NCI-H524 treated with DMSO at 0.1 percent for 48 hours (cell line): ENCODE measurements around the gene PLXNC1.
A peak's percentile ranks its signal among the peaks of the same experiment; 100 is the strongest.

Experiments
- DNase-seq: peaks from one replicate; lab custom pipeline; 2025; lab: John Stamatoyannopoulos, UW

Gene PLXNC1

GRCh38 chr12:94204499-94205247, 56.3 kb downstream of the PLXNC1 start:
- DNase-seq, result no peak

- no peak for DNase-seq
These were observed 57.4 kb downstream of the PLXNC1 start for GRCh38 chr12:94205822-94206221.

GRCh38 chr12:94206886-94207285, 58.5 kb downstream of the PLXNC1 start:
- DNase-seq, result no peak

GRCh38 chr12:94207467-94207848, 59.1 kb downstream of the PLXNC1 start:
- DNase-seq, result no peak

GRCh38 chr12:94207849-94208621, 59.7 kb downstream of the PLXNC1 start:
- no peak for DNase-seq

- DNase-seq, result no peak
These were observed 60.2 kb downstream of the PLXNC1 start for GRCh38 chr12:94208622-94208966.

- no peak for DNase-seq
These were observed 60.9 kb downstream of the PLXNC1 start for GRCh38 chr12:94209240-94209639.

GRCh38 chr12:94211021-94211420, 62.6 kb downstream of the PLXNC1 start:
- DNase-seq, result no peak

- DNase-seq, result no peak
These were observed 69.9 kb downstream of the PLXNC1 start for GRCh38 chr12:94218233-94218632.

- no peak for DNase-seq
These were observed 71.4 kb downstream of the PLXNC1 start for GRCh38 chr12:94219622-94220302.

GRCh38 chr12:94220804-94221203, 72.4 kb downstream of the PLXNC1 start:
- DNase-seq, result no peak

GRCh38 chr12:94222351-94223084, 74.1 kb downstream of the PLXNC1 start:
- DNase-seq, result no peak

- DNase-seq, result no peak
These were observed 75.5 kb downstream of the PLXNC1 start for GRCh38 chr12:94223842-94224241.

- no peak for DNase-seq
These were observed 77.1 kb downstream of the PLXNC1 start for GRCh38 chr12:94225506-94225905.

GRCh38 chr12:94225947-94226630, 77.7 kb downstream of the PLXNC1 start:
- DNase-seq, result no peak

GRCh38 chr12:94227066-94227465, 78.7 kb downstream of the PLXNC1 start:
- no peak for DNase-seq

- DNase-seq, result no peak
These were observed 80.1 kb downstream of the PLXNC1 start for GRCh38 chr12:94228488-94228907.

GRCh38 chr12:94229902-94230301, 81.5 kb downstream of the PLXNC1 start:
- DNase-seq, result no peak

- no peak for DNase-seq
These were observed 82.1 kb downstream of the PLXNC1 start for GRCh38 chr12:94230357-94230905.

GRCh38 chr12:94231709-94232108, 83.3 kb downstream of the PLXNC1 start:
- no peak for DNase-seq

GRCh38 chr12:94235848-94236247, 87.5 kb downstream of the PLXNC1 start:
- peak; percentile 90 for DNase-seq
